Activated CD4-positive, alpha-beta T cell treated with anti-CD3 and anti-CD28 coated beads for 1 hour (primary cell): ENCODE data around the gene MLLT6.
A peak's percentile ranks its signal among the peaks of the same experiment; 100 is the strongest.

ENCODE experiments used
- DNase-seq: peaks from one replicate; pipeline ENCODE4 v3.0.0-alpha.2; 2020

The MLLT6 gene

GRCh38 chr17:38704606-38705522 is at the start of gene MLLT6:
TSS of gene MLLT6 (plus strand) at chr17:38705273. CDS start at chr17:38705633, 360 bp downstream.
- DNase-seq: peak; percentile 73

DNA sequence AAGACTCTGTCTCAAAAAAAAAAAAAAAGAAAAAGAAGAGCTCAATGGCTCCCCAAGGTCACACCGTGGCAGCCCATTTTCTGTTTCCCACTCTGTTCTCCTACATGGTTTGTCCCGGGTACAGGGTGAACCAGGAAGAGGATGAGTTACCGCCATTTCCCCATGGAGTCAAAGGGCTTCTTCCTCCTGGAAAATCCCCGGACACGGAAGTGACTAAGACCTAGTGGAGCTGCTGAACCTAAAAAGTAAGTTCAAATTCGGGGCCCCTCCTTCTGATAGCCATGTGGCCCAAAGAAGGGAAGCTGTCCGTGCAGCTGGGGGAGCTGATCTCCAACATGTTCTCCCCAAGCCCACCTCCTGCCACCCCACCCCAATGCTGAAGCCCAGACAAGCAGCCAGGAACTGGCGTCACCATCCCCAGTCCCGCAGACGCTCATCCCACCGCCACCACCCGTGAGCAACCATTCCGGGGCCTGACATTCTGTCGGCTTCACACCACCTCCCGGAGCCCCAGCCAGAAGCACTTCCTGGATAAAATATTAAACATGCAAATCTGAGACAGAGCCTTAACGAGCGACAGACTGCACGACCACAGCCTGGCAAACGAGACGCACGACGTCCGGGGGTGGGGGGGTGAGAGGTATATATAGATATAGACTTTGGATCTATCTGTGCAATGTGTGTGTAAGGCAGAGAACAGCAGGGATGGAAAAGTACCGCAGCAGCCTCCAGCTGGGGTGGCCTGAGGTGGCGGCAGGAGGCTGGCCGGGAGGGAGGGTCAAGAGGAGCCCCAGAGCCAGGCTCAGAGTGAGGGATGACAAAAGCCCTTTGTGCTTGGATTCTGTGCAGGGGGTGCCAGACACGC is 47.9 kb upstream of the MLLT6 start:
- no peak for DNase-seq

- DNase-seq: no peak
These were observed 47.0 kb upstream of the MLLT6 start for GRCh38 chr17:38657824-38658740.

DNA sequence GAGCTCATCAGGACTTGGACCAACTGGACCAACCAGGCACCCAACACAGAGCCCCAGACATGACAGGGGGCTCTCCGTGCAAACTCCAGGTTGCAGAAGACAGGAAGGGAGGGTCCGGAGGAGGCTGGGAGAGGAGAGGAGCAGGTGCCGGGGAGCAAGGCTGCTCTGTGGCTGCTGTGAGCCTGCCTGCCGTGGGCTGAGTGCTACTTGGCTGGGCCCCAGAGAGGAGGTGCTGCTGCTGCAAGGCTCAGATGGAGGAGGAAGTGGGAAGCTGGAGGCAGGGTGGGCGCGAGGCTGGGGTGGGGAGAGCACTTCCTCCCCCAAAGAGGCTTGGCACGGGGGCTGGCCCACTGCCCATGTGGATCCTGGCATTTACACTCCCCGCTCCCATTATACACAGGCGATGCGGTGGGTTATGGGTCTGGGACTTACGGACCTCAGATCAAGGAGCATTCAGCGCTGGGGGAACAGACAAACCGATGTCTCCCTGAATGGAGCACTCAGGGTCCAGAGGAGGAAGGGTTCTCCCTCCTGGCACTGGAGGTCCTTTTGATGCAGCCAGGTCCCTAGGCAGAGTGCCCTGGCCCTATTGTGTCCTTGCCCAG is 46.2 kb upstream of the MLLT6 start:
- no peak for DNase-seq

DNA sequence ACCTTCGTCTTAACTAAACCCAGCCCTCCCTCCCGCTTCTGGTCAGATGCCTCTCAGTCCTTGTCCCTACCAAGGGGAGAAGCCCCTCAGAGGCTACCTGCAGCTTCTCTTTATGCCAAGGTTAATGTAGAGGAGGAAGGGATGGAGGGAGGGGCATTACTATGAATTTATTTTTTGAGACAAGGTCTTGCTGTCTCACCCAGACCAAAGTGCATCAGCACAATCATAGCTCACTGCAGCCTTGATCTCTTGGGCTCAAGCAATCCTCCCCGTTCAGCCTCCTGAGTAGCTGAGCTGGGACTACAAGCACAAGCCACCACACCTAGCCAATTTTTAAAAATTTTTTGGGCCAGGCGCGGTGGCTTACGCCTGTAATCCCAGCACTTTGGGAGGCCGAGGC is 45.7 kb upstream of the MLLT6 start:
- DNase-seq: no peak

DNA sequence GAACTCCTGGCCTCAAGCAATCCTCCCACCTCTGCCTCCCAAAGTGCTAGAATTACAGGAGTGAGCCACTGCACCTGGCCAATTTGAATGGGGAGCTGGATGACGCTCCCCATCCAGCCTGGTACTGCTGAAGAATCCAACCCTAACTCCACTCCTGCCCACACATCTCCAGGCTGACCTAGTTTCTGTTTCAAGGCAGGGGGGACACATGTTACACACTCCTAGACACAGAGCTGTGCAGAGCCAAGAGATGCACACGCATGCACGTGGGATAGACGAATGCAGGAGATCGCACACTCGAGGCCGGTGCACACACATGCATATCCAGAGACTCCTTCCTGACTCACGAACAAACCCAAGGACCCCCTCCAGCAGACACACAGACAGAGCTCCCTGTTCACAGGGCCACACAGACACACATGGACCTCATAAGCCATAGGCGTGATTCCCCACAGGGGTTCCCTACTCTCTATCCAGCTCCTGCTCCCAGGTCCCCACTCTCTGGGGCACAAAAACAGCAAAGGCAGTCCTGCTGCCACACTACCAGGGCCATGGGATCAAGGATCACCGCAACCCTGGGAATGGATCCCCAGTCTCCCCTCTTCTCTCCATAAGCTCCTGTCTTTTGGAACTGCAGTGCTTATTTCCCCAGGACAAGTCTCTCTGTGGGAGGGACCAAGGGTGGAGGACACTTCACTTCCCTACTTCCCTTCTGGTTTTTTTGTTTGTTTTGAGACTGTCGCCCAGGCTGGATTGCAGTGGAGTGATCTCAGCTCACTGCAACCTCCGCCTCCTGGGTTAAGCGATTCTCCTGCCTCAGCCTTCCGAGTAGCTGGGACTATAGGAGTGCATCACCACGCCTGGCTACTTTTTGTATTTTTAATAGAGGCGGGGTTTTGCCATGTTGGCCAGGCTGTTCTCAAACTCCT is 44.7 kb upstream of the MLLT6 start:
- no peak for DNase-seq

DNA sequence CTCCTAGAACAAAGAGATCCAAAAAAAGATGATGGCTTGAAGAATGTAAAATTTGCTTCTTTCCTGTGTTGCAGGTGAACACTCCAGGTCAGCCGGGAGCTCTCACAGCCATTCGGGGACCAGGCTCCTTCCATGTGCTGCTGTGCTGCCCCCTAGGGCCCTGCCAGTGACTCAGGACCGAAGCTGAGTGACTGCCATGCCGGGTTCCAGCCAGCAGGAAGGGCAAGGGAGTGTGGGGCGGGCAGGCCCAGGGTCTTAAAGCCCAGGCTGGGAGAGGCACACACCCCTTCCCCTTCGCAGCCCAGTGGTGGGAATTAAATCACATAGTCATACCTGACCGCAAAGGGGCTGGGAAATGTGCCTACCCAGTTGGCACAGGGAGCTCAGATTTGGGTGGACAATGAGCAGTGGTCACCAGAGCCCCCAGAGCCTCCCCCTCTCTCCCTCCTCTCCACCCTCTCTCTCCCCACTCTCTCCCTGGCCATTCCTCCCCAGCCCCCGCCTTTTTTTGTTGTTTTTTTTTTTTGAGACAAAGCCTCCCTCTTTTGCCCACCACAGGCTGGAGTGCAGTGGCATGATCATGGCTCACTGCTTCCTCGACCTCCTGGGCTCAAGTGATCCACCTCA is 41.8 kb upstream of the MLLT6 start:
- no peak for DNase-seq

- DNase-seq: no peak
These were observed 41.0 kb upstream of the MLLT6 start for GRCh38 chr17:38663964-38664644.

DNA sequence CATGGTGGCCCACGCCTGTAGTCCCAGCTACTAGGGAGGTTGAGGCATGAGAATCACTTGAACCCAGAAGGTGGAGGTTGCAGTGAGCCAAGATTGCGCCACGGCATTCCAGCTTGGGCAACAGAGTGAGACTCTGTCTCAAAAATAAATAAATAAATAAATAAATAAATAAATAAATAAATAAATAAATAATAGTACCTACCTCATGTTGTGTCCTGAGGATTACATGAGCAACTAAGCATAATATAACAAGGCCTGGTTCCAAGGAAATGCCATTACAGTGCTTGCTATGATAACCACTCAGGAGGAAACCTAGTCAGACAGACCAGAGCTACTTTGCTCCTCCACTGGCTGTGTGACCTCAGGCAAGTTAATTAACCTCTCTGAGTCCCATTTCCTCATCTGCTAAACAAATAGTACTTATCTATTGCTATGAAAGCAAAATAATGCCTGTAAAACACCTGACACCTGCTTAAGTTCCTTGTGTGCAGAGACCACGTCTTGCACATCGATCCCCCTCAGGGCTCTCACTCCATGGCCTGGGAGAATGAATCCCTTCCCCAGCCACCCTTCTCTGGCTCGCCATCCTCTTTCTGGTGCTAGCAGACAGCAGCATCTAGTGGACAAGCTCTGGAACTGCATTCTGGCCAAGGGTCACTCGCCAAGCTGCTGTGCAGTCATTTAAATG is 37.8 kb upstream of the MLLT6 start:
- DNase-seq: peak; percentile 25

DNA sequence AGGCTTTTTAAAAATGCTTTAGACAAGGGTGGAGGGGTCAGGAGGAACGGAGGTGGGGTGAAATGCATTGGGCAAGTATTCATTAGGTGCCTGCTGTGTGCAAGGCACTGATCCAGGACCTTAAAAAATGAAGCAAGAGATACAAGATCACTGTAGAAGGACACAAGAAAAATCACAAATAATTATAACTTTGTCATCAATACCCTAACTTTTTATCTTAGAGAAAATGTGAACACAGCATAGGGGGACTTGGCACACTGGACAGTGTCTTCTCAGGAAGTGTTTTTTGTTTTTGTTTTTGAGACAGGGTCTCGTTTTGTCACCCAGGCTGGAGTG is 37.3 kb upstream of the MLLT6 start:
- no peak for DNase-seq

DNA sequence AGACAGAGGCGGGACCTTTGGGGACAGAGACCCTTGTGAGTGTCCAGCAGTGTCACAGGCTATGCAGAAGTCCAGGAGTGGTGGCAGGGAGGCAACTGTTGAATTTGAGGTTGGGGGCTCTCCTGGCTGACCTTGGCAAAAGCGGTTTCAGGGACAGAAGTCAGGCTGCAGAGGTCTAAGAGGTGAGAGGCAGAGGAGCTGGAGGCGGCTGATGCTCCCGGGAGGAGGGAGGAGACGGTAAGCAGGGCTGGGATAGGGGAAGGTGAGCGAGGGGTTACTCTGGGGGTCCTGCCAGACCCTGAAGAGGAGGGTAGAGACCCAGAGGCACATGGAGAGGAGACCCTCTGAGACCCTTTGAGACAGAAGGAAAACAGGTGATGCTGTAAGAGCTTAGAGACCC is 35.6 kb upstream of the MLLT6 start:
- no peak for DNase-seq

GRCh38 chr17:38671939-38672720 is 32.9 kb upstream of the MLLT6 start:
- no peak for DNase-seq

DNA sequence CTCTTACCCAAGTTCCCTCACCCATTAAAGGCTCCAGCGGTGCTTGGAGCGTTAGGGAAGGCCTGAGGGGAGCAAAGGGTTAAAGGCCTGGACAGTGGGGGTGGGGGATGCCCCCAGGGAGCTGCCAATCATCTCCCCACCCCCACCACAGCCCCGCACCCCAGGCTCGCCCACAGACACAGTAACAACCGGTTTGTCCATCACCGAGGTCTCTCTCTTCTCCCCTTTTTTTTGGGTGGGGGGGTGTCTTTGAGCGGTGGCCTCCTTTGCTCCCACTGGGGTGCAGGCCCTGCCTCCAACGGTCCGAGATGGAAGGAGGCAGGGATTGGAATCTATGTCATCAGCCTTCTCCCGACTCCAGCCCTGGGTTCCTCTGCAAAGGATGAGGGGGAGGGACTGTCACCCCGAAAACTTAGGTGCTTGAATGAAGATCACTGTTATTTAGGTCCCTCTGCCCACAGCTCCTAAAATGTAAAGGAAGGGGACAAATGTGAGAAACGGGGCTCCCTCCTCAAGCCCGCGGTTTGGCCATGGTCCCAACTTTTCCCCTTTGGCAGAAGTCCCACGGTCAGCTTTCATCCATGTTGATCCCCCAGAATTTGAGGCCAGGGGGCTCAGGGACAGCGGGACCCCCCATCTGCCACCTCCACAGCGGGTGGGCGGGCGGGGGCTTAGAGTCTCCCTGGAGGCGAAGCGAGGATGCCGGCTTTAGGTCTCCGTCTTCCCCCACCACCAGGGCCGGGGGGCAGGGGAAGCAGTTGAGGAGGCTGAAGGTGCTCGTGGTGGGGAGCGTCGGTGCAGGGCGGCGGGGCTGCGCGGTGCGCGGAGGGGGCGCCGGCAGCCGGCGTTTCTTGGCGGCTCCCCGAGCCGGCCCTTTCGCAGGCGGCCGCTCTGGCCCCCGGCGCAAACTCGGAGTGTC is 32.0 kb upstream of the MLLT6 start:
- DNase-seq: no peak

GRCh38 chr17:38673707-38674013 is 31.4 kb upstream of the MLLT6 start:
- DNase-seq: no peak

DNA sequence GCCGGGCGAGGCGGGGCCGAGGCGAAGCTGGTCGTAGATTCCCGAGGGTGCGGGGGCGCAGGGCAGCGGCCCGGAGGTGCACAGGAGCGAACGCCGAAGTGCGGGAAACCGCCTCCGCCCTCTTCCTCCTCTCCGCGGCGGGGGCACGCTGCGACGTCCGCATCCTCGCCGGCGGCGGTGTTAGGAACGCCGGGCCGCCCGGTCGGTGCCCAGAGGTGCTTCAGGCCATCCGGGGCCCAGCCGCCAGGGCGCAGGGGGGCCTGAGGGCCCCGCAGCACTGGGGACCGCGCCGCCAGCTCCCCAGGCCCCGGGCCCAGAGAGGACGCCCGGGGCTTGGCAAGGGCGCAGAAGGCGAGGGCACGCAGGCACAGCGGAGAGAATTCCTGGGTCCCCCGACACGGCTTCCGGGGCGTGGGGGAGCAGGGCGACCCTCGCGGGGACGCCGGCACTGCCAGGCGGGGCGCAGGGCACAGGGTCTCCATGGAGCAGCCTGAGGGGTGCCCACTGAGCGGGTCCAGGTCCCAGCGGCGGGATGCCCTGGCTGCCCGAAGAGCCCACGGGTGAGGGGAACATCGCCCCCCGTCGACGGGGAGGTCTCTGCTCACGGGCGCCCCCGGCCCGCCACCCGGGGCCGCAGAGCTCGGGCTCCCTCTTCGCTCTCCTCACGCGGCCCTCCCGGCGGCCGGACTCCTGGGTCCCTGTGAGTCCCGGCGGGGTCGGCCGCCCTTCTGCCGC is 30.9 kb upstream of the MLLT6 start:
- DNase-seq: no peak

- DNase-seq: peak; percentile 77
These were observed 30.1 kb upstream of the MLLT6 start, which contains the start of gene EPOP for GRCh38 chr17:38674749-38675615. TSS of gene EPOP (minus strand) at chr17:38674957. CDS start at chr17:38674495, 462 bp downstream.
